Suprapubic skin (tissue), 4 donors: Measurements from ENCODE around the gene MB21D2. TPM values are rescaled to one million over a fixed set of nuclear protein-coding genes. Genes with fewer than 3 reads are reported as not detected.

ENCODE experiments used
- DNase-seq, 2 donors: peaks; one replicate each; pipeline ENCODE4 v3.0.0-alpha.2; 2019; ENCODE audit warnings: low spot score in 2 of 2
- H3K27ac ChIP-seq: fragments of 200-600 bp; sonication (generic); one replicate; pipeline ENCODE4 v1.5.1; 2019
- H3K27me3 ChIP-seq: fragments of 200-600 bp; sonication (generic); one replicate; pipeline ENCODE4 v1.5.1; 2019
- H3K36me3 ChIP-seq: fragments of 200-600 bp; sonication (generic); one replicate; pipeline ENCODE4 v1.5.1; 2019
- H3K4me1 ChIP-seq: fragments of 200-600 bp; sonication (generic); one replicate; pipeline ENCODE4 v1.5.1; 2019
- H3K4me3 ChIP-seq: fragments of 200-600 bp; sonication (generic); one replicate; pipeline ENCODE4 v1.5.1; 2019; ENCODE audit warnings: mild to moderate bottlenecking
- H3K9me3 ChIP-seq: fragments of 200-600 bp; sonication (generic); one replicate; pipeline ENCODE4 v1.5.1; 2019
- CTCF ChIP-seq, 2 donors: fragments of 200-600 bp in 1 of 2; fragments of 450-650 bp in 1 of 2; sonication (generic) in 1 of 2; IDR thresholded peaks; one replicate each; pipeline ENCODE4 v1.5.1; 2016 to 2019; ENCODE audit warnings: antibody characterized with exemption in 2 of 2, mild to moderate bottlenecking in 1 of 2, moderate library complexity in 1 of 2
- EP300 ChIP-seq: sonication (generic); formaldehyde crosslinking; IDR thresholded peaks from one replicate; pipeline ENCODE4 v1.6.1; 2017; ENCODE audit warnings: antibody characterized with exemption
- POLR2A ChIP-seq, 2 donors: fragments of 450-650 bp; IDR thresholded peaks; one replicate each; pipeline ENCODE4 v1.6.1; 2017; ENCODE audit warnings: antibody characterized with exemption in 2 of 2, mild to moderate bottlenecking in 2 of 2, moderate library complexity in 2 of 2
- POLR2AphosphoS5 ChIP-seq, 3 donors: sonication (generic); formaldehyde crosslinking; IDR thresholded peaks; one replicate each; pipeline ENCODE4 v1.6.1; 2017; ENCODE audit warnings: antibody characterized with exemption in 3 of 3
- WGBS: methylation state at CpG from one replicate; pipeline ENCODE4 v1.1.5; 2018; 5-methylcytosine and 5-hydroxymethylcytosine counted together
- total RNA-seq, 4 donors: library from RNA; depleted of rRNA; stranded (reverse); fragments of >200 nt; gene quantifications; one replicate each; pipeline ENCODE4 v1.1.0, GENCODE V29; 2016

Gene MB21D2
- total RNA-seq, 4 donors from 2014 or later = 9.2 to 12.2 (median 10.7) TPM

- Histone ChIP-seq H3K27ac (no peak overlapping the region), H3K4me1 (peaks cover 4% of the 10 kb centered on the region), H3K27me3 (no peaks in the 10 kb centered on the region), H3K9me3 (no peaks in the 10 kb centered on the region), H3K4me3 (no peak overlapping the region), H3K36me3 (no peaks in the 10 kb centered on the region)
- no peak for TF ChIP-seq POLR2AphosphoS5 (IDR thresholded peaks at IDR 0.05)
- no peak for TF ChIP-seq EP300
- no peak for TF ChIP-seq POLR2A (IDR thresholded peaks at IDR 0.05)
- no peak for TF ChIP-seq CTCF (IDR thresholded peaks at IDR 0.05)
- DNase-seq = no peak
- WGBS = 80% methylated on average over 9 of the region's 9 CpGs
These were observed 12.3 kb upstream of the MB21D2 start for GRCh38 chr3:192929755-192930547.

- Histone ChIP-seq H3K27me3 (no peaks in the 10 kb centered on the region), H3K9me3 (no peaks in the 10 kb centered on the region), H3K27ac (no peak overlapping the region), H3K4me3 (no peak overlapping the region), H3K36me3 (no peaks in the 10 kb centered on the region), H3K4me1 (peaks cover 4% of the 10 kb centered on the region)
- DNase-seq = no peak
- 36% methylated on average over 2 of the region's 2 CpGs for WGBS
- TF ChIP-seq EP300 (no peak), POLR2A (IDR thresholded peaks at IDR 0.05) (no peak), CTCF (IDR thresholded peaks at IDR 0.05) (no peak), POLR2AphosphoS5 (IDR thresholded peaks at IDR 0.05) (no peak)
These were observed 11.5 kb upstream of the MB21D2 start for GRCh38 chr3:192929146-192929545.

GRCh38 chr3:192928720-192929119 is 11.1 kb upstream of the MB21D2 start:
- Histone ChIP-seq H3K27ac (no peak overlapping the region), H3K4me3 (no peak overlapping the region), H3K27me3 (no peaks in the 10 kb centered on the region), H3K9me3 (no peaks in the 10 kb centered on the region), H3K36me3 (no peaks in the 10 kb centered on the region), H3K4me1 (peaks cover 4% of the 10 kb centered on the region)
- no peak for TF ChIP-seq CTCF (IDR thresholded peaks at IDR 0.05)
- no peak for TF ChIP-seq POLR2AphosphoS5 (IDR thresholded peaks at IDR 0.05)
- no peak for TF ChIP-seq POLR2A (IDR thresholded peaks at IDR 0.05)
- DNase-seq = no peak
- WGBS = 61% methylated on average over 6 of the region's 6 CpGs

GRCh38 chr3:192928016-192928415 is 10.4 kb upstream of the MB21D2 start:
- Histone ChIP-seq H3K27me3 (no peaks in the 10 kb centered on the region), H3K36me3 (no peaks in the 10 kb centered on the region), H3K27ac (no peak overlapping the region), H3K9me3 (no peaks in the 10 kb centered on the region), H3K4me3 (no peak overlapping the region), H3K4me1 (peaks cover 4% of the 10 kb centered on the region)
- DNase-seq = no peak
- no peak for TF ChIP-seq POLR2AphosphoS5 (IDR thresholded peaks at IDR 0.05)
- TF ChIP-seq POLR2A (IDR thresholded peaks at IDR 0.05) = no peak
- TF ChIP-seq CTCF (IDR thresholded peaks at IDR 0.05) = no peak
- TF ChIP-seq EP300 = no peak

GRCh38 chr3:192927016-192927415 is 9.4 kb upstream of the MB21D2 start:
- WGBS = 91% methylated on average over 3 of the region's 3 CpGs
- TF ChIP-seq POLR2AphosphoS5 (IDR thresholded peaks at IDR 0.05) = no peak
- TF ChIP-seq POLR2A (IDR thresholded peaks at IDR 0.05) = no peak
- TF ChIP-seq EP300 = no peak
- TF ChIP-seq CTCF (IDR thresholded peaks at IDR 0.05) = no peak
- Histone ChIP-seq H3K9me3 (no peaks in the 10 kb centered on the region), H3K36me3 (no peaks in the 10 kb centered on the region), H3K4me1 (peaks cover 4% of the 10 kb centered on the region), H3K27me3 (no peaks in the 10 kb centered on the region), H3K4me3 (no peak overlapping the region), H3K27ac (no peak overlapping the region)
- no peak for DNase-seq
